A549 (cell line): ENCODE measurements around the gene CAPZA1. TPM values are rescaled to one million over a fixed set of nuclear protein-coding genes. Genes with fewer than 3 reads are reported as not detected.

ENCODE experiments used
- ATAC-seq, 2 experiments: fragments of 200-7000 bp in 1 of 2; fragments of >200 bp in 1 of 2; cut with Nextera tagmentation in 1 of 2; cut with Tn5 transposase in 1 of 2; 3 replicates each; pipeline versions ENCODE4 v1.8.0 to v1.9.1; 2018 to 2020; ENCODE audit warnings: mild to moderate bottlenecking in 1 of 2, moderate library complexity in 1 of 2
- CTCF ChIA-PET: fragments of 300-600 bp; sonication (Branson Sonifier 250); formaldehyde crosslinking; extraction: SDS; loops from one replicate; lab custom pipeline; 2021; ENCODE audit warnings: antibody characterized with exemption, inconsistent platforms; lab: Yijun Ruan, JAX
- POLR2A ChIA-PET: fragments of 350-600 bp; formaldehyde crosslinking; extraction: SDS; loops from one replicate; lab custom pipeline; 2021; ENCODE audit warnings: antibody characterized with exemption, inconsistent platforms; lab: Yijun Ruan, JAX
- DNase-seq, 2 experiments: peaks; one replicate each; pipeline versions ENCODE4 v3.0.0 to v3.0.0-alpha.2; 2011 to 2016; ENCODE audit warnings: low read depth in 1 of 2, low spot score in 1 of 2
- FAIRE-seq: peaks from 2 replicates; lab custom pipeline; 2011; peaks lifted over from hg19 to GRCh38; lab: Jason Lieb, UNC
- H3K27ac ChIP-seq, 2 experiments: fragments of >200 bp; sonication (Bioruptor Twin); formaldehyde crosslinking; 3 replicates each; pipeline ENCODE4 v1.5.1; 2016 to 2017
- H3K4me1 ChIP-seq: fragments of >200 bp; sonication (Bioruptor Twin); formaldehyde crosslinking; 3 replicates; pipeline ENCODE4 v1.6.1; 2016
- H3K4me2 ChIP-seq: fragments of >200 bp; sonication (Bioruptor Twin); formaldehyde crosslinking; 3 replicates; pipeline ENCODE4 v1.6.1; 2016
- H3K4me3 ChIP-seq: fragments of >200 bp; sonication (Bioruptor Twin); formaldehyde crosslinking; 3 replicates; pipeline ENCODE4 v1.5.1; 2016
- H3K9me3 ChIP-seq: fragments of >200 bp; sonication (Bioruptor Twin); formaldehyde crosslinking; 3 replicates; pipeline ENCODE4 v1.6.1; 2016
- CBX2 ChIP-seq: fragments of 200-600 bp; sonication (generic); IDR thresholded peaks from 2 replicates; pipeline ENCODE4 v1.6.1; 2016; ENCODE audit warnings: low read depth, mild to moderate bottlenecking, borderline replicate concordance
- CBX8 ChIP-seq: fragments of 200-600 bp; sonication (generic); IDR thresholded peaks from 2 replicates; pipeline ENCODE4 v1.6.1; 2016
- CEBPB ChIP-seq, 2 experiments: fragments of >200 bp in 1 of 2; sonication (Bioruptor Twin) in 1 of 2; formaldehyde crosslinking in 1 of 2; IDR thresholded peaks; 2 replicates each; pipeline ENCODE4 v1.6.1; 2012 to 2016
- EHMT2 ChIP-seq: fragments of 200-600 bp; sonication (generic); IDR thresholded peaks from 2 replicates; pipeline ENCODE4 v1.6.1; 2016; ENCODE audit warnings: antibody characterized with exemption, low read depth, mild to moderate bottlenecking, moderate library complexity
- EP300 ChIP-seq, 2 experiments: fragments of >200 bp; sonication (Bioruptor Twin); formaldehyde crosslinking; IDR thresholded peaks; 2 replicates in 1 of 2; 3 replicates in 1 of 2; pipeline ENCODE4 v1.6.1; 2016 to 2017
- ESRRA ChIP-seq: fragments of 150-350 bp; IDR thresholded peaks from 2 replicates; pipeline ENCODE4 v1.6.1; 2014; ENCODE audit warnings: mild to moderate bottlenecking, low read length, borderline replicate concordance
- FOSB ChIP-seq: fragments of 250-450 bp; sonication (Bioruptor Pico); IDR thresholded peaks from 2 replicates; pipeline ENCODE4 v1.5.0; 2020; ENCODE audit warnings: mild to moderate bottlenecking, moderate library complexity
- GATA3 ChIP-seq: IDR thresholded peaks from 2 replicates; pipeline ENCODE4 v1.6.1; 2012; ENCODE audit warnings: borderline replicate concordance
- HOXA7 ChIP-seq: fragments of 250-450 bp; sonication (Bioruptor Pico); IDR thresholded peaks from 2 replicates; pipeline ENCODE4 v1.5.0; 2020; ENCODE audit warnings: mild to moderate bottlenecking, moderate library complexity
- HOXB13 ChIP-seq: fragments of 250-450 bp; sonication (Bioruptor Pico); IDR thresholded peaks from 2 replicates; pipeline ENCODE4 v1.5.0; 2020; ENCODE audit warnings: low read depth, mild to moderate bottlenecking, moderate library complexity
- HOXB5 ChIP-seq: fragments of 250-450 bp; sonication (Bioruptor Pico); IDR thresholded peaks from 2 replicates; pipeline ENCODE4 v1.5.0; 2020; ENCODE audit warnings: mild to moderate bottlenecking, moderate library complexity
- JUN ChIP-seq, 2 experiments: fragments of >200 bp; sonication (Bioruptor Twin); formaldehyde crosslinking; IDR thresholded peaks; 2 replicates in 1 of 2; 3 replicates in 1 of 2; pipeline ENCODE4 v1.6.1; 2016 to 2017
- JUNB ChIP-seq: fragments of >200 bp; sonication (Bioruptor Twin); formaldehyde crosslinking; IDR thresholded peaks from 2 replicates; pipeline ENCODE4 v1.6.1; 2016
- KDM5A ChIP-seq: fragments of 200-600 bp; sonication (generic); IDR thresholded peaks from 2 replicates; pipeline ENCODE4 v1.6.1; 2016; ENCODE audit warnings: antibody characterized with exemption, mild to moderate bottlenecking
- MAFK ChIP-seq: fragments of 450-650 bp; IDR thresholded peaks from 2 replicates; pipeline ENCODE4 v1.6.1; 2014; ENCODE audit not compliant: partially characterized antibody
- MYC ChIP-seq: IDR thresholded peaks from 2 replicates; pipeline ENCODE4 v1.6.1; 2012; ENCODE audit warnings: mild to moderate bottlenecking, inconsistent platforms, low read length, improper control_type of control experiment, borderline replicate concordance
- NFE2L2 ChIP-seq: fragments of 150-350 bp; conservative IDR thresholded peaks from 2 replicates; pipeline ENCODE4 v1.6.1; 2014; ENCODE audit warnings: low read length
- NR3C1 ChIP-seq: fragments of >200 bp; sonication (Bioruptor Twin); formaldehyde crosslinking; IDR thresholded peaks from 3 replicates; pipeline ENCODE4 v1.6.1; 2017
- PHF8 ChIP-seq: fragments of 200-600 bp; sonication (generic); IDR thresholded peaks from 2 replicates; pipeline ENCODE4 v1.6.1; 2016; ENCODE audit warnings: low read depth, mild to moderate bottlenecking, antibody characterized with exemption, moderate library complexity, borderline replicate concordance
- POLR2A ChIP-seq: IDR thresholded peaks from 2 replicates; pipeline ENCODE4 v1.6.1; 2012; ENCODE audit warnings: mild to moderate bottlenecking, low read length
- RFX5 ChIP-seq: fragments of 450-650 bp; IDR thresholded peaks from 2 replicates; pipeline ENCODE4 v1.7.1; 2014; ENCODE audit warnings: antibody characterized with exemption, mild to moderate bottlenecking, moderate library complexity
- RNF2 ChIP-seq: fragments of 200-600 bp; sonication (generic); IDR thresholded peaks from 2 replicates; pipeline ENCODE4 v1.6.1; 2016; ENCODE audit warnings: low read depth, mild to moderate bottlenecking, antibody characterized with exemption, moderate library complexity, borderline replicate concordance
- SMC3 ChIP-seq: fragments of >200 bp; sonication (Bioruptor Twin); formaldehyde crosslinking; IDR thresholded peaks from 3 replicates; pipeline ENCODE4 v1.6.1; 2018; ENCODE audit warnings: inconsistent platforms
- TFCP2L1 ChIP-seq: fragments of 250-450 bp; sonication (Bioruptor Pico); IDR thresholded peaks from 2 replicates; pipeline ENCODE4 v1.5.0; 2021; ENCODE audit warnings: mild to moderate bottlenecking
- ZFP36 ChIP-seq: fragments of 450-650 bp; IDR thresholded peaks from 2 replicates; pipeline ENCODE4 v1.6.1; 2014; ENCODE audit warnings: borderline replicate concordance; ENCODE audit not compliant: partially characterized antibody
- ZNF302 ChIP-seq: fragments of 250-450 bp; sonication (Bioruptor Pico); IDR thresholded peaks from 2 replicates; pipeline ENCODE4 v1.9.0; 2021; ENCODE audit warnings: inconsistent platforms, mild to moderate bottlenecking, moderate library complexity
- ZSCAN20 ChIP-seq: fragments of 250-450 bp; sonication (Bioruptor Pico); IDR thresholded peaks from 2 replicates; pipeline ENCODE4 v1.8.0; 2022; ENCODE audit warnings: mild to moderate bottlenecking, moderate library complexity
- WGBS: methylation state at CpG from one replicate; pipeline ENCODE4 v1.1.6; 2017; ENCODE audit errors: missing lambda C conversion rate; 5-methylcytosine and 5-hydroxymethylcytosine counted together
- polyA plus RNA-seq, 4 experiments: library from polyadenylated mRNA; depleted of rRNA in 3 of 4; stranded (reverse); fragments of >200 nt; fragmentation: RNase III in 1 of 4; extraction: RNeasy Plus Mini Kit Qiagen cat#74134 plus additional on column Dnase treatment in 1 of 4; gene quantifications; 2 replicates in 3 of 4; 3 replicates in 1 of 4; pipeline ENCODE4 v1.2.3, GENCODE V29; 2011 to 2017
- TF ChIP-seq, protein P1 (sequence below): IDR thresholded peaks from 2 replicates; pipeline ENCODE4 v1.6.1; 2012
- TF ChIP-seq, protein P2 (sequence below): fragments of 450-650 bp; IDR thresholded peaks from 2 replicates; pipeline ENCODE4 v1.6.1; 2014; ENCODE audit warnings: antibody characterized with exemption
- TF ChIP-seq, protein P3 (sequence below): fragments of >200 bp; sonication (Bioruptor Twin); formaldehyde crosslinking; IDR thresholded peaks from 2 replicates; pipeline ENCODE4 v1.6.1; 2016
- TF ChIP-seq, protein P4 (sequence below): fragments of 250-450 bp; sonication (Bioruptor Pico); IDR thresholded peaks from 2 replicates; pipeline ENCODE4 v1.5.0; 2021; ENCODE audit warnings: mild to moderate bottlenecking, moderate library complexity, borderline replicate concordance
- TF ChIP-seq, protein P5 (sequence below): fragments of >200 bp; sonication (Bioruptor Twin); formaldehyde crosslinking; IDR thresholded peaks from 3 replicates; pipeline ENCODE4 v1.6.1; 2016

CAPZA1 gene
- polyA plus RNA-seq, 2 of the 4 experiments (the other 2 are of a cell fraction), result 103 to 136 TPM

DNA sequence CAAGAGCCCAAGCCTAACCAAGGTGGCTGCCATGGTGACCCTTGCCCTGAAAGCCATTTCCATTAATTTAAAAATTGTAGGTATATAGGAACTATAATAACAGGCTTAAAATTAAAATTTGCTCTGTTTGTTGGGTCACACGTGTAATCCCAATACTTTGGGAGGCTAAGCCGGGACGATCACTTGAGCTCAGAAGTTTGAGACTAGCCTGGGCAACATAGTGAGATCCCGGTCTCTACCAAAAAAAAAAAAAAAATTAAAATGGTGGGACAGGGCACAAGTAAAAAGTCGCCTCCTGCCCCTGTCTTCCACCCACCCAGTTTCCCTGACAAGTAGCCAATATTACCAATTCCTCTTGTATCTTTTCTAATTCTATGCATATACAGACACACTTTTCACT, 6.6 kb downstream of the CAPZA1 start:
- ChIA-PET CTCF (no interaction called here), POLR2A (no interaction called here)
- Histone ChIP-seq H3K27ac (no peak overlapping the region), H3K9me3 (no peaks in the 10 kb centered on the region), H3K4me1 (peaks cover 20% of the 10 kb centered on the region), H3K4me2 (no peak overlapping the region), H3K4me3 (no peak overlapping the region)
- TF ChIP-seq RFX5 (no peak), FOSB (CRISPR knock-in tag) (no peak), ESRRA (no peak), NR3C1 (no peak), RNF2 (no peak), CBX2 (no peak), CEBPB (IDR thresholded peaks at IDR 0.05) (no peak), JUNB (no peak), KDM5A (no peak), POLR2A (no peak), MAFK (no peak), MYC (no peak), JUN (IDR thresholded peaks at IDR 0.05) (no peak), HOXB5 (CRISPR knock-in tag) (no peak), TFCP2L1 (CRISPR knock-in tag) (no peak), PHF8 (no peak), EP300 (IDR thresholded peaks at IDR 0.05) (no peak)
- TF ChIP-seq, protein P1, sequence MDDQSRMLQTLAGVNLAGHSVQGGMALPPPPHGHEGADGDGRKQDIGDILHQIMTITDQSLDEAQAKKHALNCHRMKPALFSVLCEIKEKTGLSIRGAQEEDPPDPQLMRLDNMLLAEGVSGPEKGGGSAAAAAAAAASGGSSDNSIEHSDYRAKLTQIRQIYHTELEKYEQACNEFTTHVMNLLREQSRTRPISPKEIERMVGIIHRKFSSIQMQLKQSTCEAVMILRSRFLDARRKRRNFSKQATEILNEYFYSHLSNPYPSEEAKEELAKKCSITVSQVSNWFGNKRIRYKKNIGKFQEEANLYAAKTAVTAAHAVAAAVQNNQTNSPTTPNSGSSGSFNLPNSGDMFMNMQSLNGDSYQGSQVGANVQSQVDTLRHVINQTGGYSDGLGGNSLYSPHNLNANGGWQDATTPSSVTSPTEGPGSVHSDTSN, result no peak
- TF ChIP-seq, protein P2, sequence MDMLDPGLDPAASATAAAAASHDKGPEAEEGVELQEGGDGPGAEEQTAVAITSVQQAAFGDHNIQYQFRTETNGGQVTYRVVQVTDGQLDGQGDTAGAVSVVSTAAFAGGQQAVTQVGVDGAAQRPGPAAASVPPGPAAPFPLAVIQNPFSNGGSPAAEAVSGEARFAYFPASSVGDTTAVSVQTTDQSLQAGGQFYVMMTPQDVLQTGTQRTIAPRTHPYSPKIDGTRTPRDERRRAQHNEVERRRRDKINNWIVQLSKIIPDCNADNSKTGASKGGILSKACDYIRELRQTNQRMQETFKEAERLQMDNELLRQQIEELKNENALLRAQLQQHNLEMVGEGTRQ, result no peak
- 73% methylated on average over 5 of the region's 5 CpGs for WGBS
- FAIRE-seq (no peak), DNase-seq (no peak), ATAC-seq (no peak)

DNA sequence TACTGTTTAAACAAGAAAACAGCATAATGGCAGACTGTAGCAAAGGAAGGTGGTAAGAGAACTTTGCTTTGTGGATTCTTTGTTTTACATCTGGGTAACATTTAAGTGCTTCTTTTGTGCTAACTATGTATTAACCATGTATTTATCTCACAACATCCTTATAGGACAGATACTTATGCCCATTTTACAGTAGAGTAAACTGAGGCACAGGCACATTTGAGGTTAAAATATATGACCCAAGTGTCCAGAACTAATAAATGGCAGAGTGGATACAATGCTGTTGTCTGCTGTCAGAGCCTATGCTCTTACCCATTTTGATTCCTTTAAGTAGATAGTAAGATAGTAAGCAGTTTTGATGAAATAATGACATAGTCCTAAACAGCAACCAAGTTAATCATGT, 7.3 kb downstream of the CAPZA1 start:
- TF ChIP-seq CBX8, result no peak
- TF ChIP-seq HOXA7 (CRISPR knock-in tag), result no peak
- no peak for TF ChIP-seq HOXB5 (CRISPR knock-in tag)
- no peak for TF ChIP-seq ESRRA
- no peak for TF ChIP-seq EHMT2
- TF ChIP-seq GATA3, result no peak
- TF ChIP-seq JUN (IDR thresholded peaks at IDR 0.05), result no peak
- TF ChIP-seq NFE2L2, result no peak
- TF ChIP-seq ZNF302 (CRISPR knock-in tag), result no peak
- TF ChIP-seq, all 56 proteins: peak for 0
- FAIRE-seq (no peak), ATAC-seq (no peak), DNase-seq (no peak)
- CTCF ChIA-PET, result no interaction called here
- Histone ChIP-seq H3K27ac (no peak overlapping the region), H3K4me1 (peaks cover 13% of the 10 kb centered on the region; the same call in 2 of the 3 replicates), H3K9me3 (no peaks in the 10 kb centered on the region), H3K4me3 (no peak overlapping the region), H3K4me2 (no peak overlapping the region)
- POLR2A ChIA-PET, result no interaction called here

DNA sequence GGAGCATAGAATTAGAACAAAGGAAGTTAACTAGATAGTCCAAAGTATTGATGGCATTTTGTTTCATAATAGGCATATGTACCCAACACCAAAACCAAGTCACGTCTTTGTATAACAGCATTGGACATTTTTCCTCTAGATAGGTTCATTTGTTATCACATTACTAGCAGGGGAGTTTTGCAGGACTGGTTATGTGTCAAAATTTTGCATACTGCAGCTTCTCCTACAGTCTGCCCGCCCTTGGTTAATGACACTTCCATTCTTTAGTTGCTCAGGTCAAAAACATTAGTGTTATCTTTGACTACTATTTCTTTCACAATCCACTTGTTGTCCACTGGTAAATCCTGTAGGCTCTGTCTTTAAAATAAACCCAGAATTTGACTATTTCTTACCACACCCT, 8.9 kb downstream of the CAPZA1 start:
- Histone ChIP-seq H3K4me3 (no peak overlapping the region), H3K4me1 (peaks cover 6% of the 10 kb centered on the region; the same call in 2 of the 3 replicates), H3K9me3 (no peaks in the 10 kb centered on the region), H3K27ac (no peak overlapping the region), H3K4me2 (no peak overlapping the region)
- TF ChIP-seq ZSCAN20 (CRISPR knock-in tag) (no peak), MAFK (no peak), ZFP36 (no peak), NR3C1 (no peak), CBX8 (no peak), CBX2 (no peak), MYC (no peak), HOXB13 (CRISPR knock-in tag) (no peak), SMC3 (no peak)
- TF ChIP-seq, protein P2, result no peak
- TF ChIP-seq, protein P3, sequence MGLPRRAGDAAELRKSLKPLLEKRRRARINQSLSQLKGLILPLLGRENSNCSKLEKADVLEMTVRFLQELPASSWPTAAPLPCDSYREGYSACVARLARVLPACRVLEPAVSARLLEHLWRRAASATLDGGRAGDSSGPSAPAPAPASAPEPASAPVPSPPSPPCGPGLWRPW, result no peak
- TF ChIP-seq, protein P4, sequence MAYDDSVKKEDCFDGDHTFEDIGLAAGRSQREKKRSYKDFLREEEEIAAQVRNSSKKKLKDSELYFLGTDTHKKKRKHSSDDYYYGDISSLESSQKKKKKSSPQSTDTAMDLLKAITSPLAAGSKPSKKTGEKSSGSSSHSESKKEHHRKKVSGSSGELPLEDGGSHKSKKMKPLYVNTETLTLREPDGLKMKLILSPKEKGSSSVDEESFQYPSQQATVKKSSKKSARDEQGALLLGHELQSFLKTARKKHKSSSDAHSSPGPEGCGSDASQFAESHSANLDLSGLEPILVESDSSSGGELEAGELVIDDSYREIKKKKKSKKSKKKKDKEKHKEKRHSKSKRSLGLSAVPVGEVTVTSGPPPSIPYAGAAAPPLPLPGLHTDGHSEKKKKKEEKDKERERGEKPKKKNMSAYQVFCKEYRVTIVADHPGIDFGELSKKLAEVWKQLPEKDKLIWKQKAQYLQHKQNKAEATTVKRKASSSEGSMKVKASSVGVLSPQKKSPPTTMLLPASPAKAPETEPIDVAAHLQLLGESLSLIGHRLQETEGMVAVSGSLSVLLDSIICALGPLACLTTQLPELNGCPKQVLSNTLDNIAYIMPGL (CRISPR knock-in tag), result no peak
- TF ChIP-seq, protein P5, sequence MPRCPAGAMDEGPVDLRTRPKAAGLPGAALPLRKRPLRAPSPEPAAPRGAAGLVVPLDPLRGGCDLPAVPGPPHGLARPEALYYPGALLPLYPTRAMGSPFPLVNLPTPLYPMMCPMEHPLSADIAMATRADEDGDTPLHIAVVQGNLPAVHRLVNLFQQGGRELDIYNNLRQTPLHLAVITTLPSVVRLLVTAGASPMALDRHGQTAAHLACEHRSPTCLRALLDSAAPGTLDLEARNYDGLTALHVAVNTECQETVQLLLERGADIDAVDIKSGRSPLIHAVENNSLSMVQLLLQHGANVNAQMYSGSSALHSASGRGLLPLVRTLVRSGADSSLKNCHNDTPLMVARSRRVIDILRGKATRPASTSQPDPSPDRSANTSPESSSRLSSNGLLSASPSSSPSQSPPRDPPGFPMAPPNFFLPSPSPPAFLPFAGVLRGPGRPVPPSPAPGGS, result no peak
- no peak for DNase-seq
- WGBS, result 92% methylated on average over 2 of the region's 2 CpGs
- ChIA-PET CTCF (interaction anchor here (1.3 kb wide), 1 partner anchor 45 kb away, joined by 4 read pairs; the partner anchor contains the start of gene MOV10), POLR2A (no interaction called here)
- no peak for ATAC-seq
- no peak for FAIRE-seq
